Neural crest cell (in vitro differentiated cells): ENCODE results near the gene RIC1. TPM values are rescaled to one million over a fixed set of nuclear protein-coding genes. Genes with fewer than 3 reads are reported as not detected.

Experiments used
- DNase-seq: peaks from one replicate; pipeline ENCODE4 v3.0.0; 2021; ENCODE audit warnings: low read depth, mixed read lengths, low spot score
- H3K27ac Mint-ChIP-seq: one replicate; pipeline ENCODE4 v1.8.0; 2021; ENCODE audit warnings: mild to moderate bottlenecking, mixed read lengths; ENCODE audit not compliant: unreplicated experiment
- H3K27me3 Mint-ChIP-seq: 2 replicates; pipeline ENCODE4 v1.8.0; 2021; ENCODE audit warnings: low read depth, mild to moderate bottlenecking, mixed read lengths
- H3K36me3 Mint-ChIP-seq: 2 replicates; pipeline ENCODE4 v1.8.0; 2021; ENCODE audit warnings: low read depth, mild to moderate bottlenecking, mixed read lengths
- H3K4me1 Mint-ChIP-seq: 2 replicates; pipeline ENCODE4 v1.8.0; 2021; ENCODE audit warnings: mixed read lengths
- H3K4me3 Mint-ChIP-seq: one replicate; pipeline ENCODE4 v1.8.0; 2021; ENCODE audit warnings: mild to moderate bottlenecking, mixed read lengths
- H3K9me3 Mint-ChIP-seq: 2 replicates; pipeline ENCODE4 v1.8.0; 2021; ENCODE audit warnings: mixed read lengths
- CTCF ChIP-seq: fragments of 200-600 bp; sonication (generic); conservative IDR thresholded peaks from 2 replicates; pipeline ENCODE4 v1.5.0; 2021; ENCODE audit warnings: antibody characterized with exemption, mild to moderate bottlenecking
- total RNA-seq: library from RNA; stranded (reverse); gene quantifications from 2 replicates; pipeline ENCODE4 v1.2.1, GENCODE V29; 2021

RIC1 gene
- total RNA-seq, 1 donor from 2014 or later, result 21.6 TPM

- no peak for DNase-seq
- H3K27me3 Mint-ChIP-seq, result no peaks in the 10 kb centered on the region
- TF ChIP-seq CTCF, result no peak
- no peaks in the 10 kb centered on the region for H3K36me3 Mint-ChIP-seq
- no peak overlapping the region for H3K4me3 Mint-ChIP-seq
- H3K4me1 Mint-ChIP-seq, result no peaks in the 10 kb centered on the region
- no peaks in the 10 kb centered on the region for H3K9me3 Mint-ChIP-seq
- H3K27ac Mint-ChIP-seq, result no peak overlapping the region
Measured at GRCh38 chr9:5587024-5587423, 41.9 kb upstream of the RIC1 start.

GRCh38 chr9:5592231-5592630 lies 36.7 kb upstream of the RIC1 start:
- Mint-ChIP-seq H3K4me1 (no peaks in the 10 kb centered on the region), H3K27ac (no peak overlapping the region), H3K36me3 (no peaks in the 10 kb centered on the region), H3K9me3 (no peaks in the 10 kb centered on the region), H3K27me3 (no peaks in the 10 kb centered on the region), H3K4me3 (no peak overlapping the region)
- no peak for TF ChIP-seq CTCF
- no peak for DNase-seq

GRCh38 chr9:5592904-5593303 lies 36.0 kb upstream of the RIC1 start:
- Mint-ChIP-seq H3K4me1 (no peaks in the 10 kb centered on the region), H3K27ac (no peak overlapping the region), H3K27me3 (no peaks in the 10 kb centered on the region), H3K36me3 (no peaks in the 10 kb centered on the region), H3K4me3 (no peak overlapping the region), H3K9me3 (no peaks in the 10 kb centered on the region)
- TF ChIP-seq CTCF, result no peak
- DNase-seq, result no peak

- TF ChIP-seq CTCF, result no peak
- no peak overlapping the region for H3K27ac Mint-ChIP-seq
- no peaks in the 10 kb centered on the region for H3K27me3 Mint-ChIP-seq
- DNase-seq, result no peak
- no peaks in the 10 kb centered on the region for H3K9me3 Mint-ChIP-seq
- H3K4me1 Mint-ChIP-seq, result no peaks in the 10 kb centered on the region
- no peak overlapping the region for H3K4me3 Mint-ChIP-seq
- H3K36me3 Mint-ChIP-seq, result no peaks in the 10 kb centered on the region
Measured at GRCh38 chr9:5593904-5594303, 35.0 kb upstream of the RIC1 start.

- H3K27ac Mint-ChIP-seq, result no peak overlapping the region
- no peak for TF ChIP-seq CTCF
- DNase-seq, result no peak
- H3K27me3 Mint-ChIP-seq, result no peaks in the 10 kb centered on the region
- no peaks in the 10 kb centered on the region for H3K36me3 Mint-ChIP-seq
- H3K4me1 Mint-ChIP-seq, result no peaks in the 10 kb centered on the region
- H3K4me3 Mint-ChIP-seq, result no peak overlapping the region
- no peaks in the 10 kb centered on the region for H3K9me3 Mint-ChIP-seq
Measured at GRCh38 chr9:5596173-5596572, 32.7 kb upstream of the RIC1 start.
